HT-29 (cell line): ENCODE data around the gene ACAP2. TPM values are rescaled to one million over a fixed set of nuclear protein-coding genes. Genes with fewer than 3 reads are reported as not detected.
A peak's percentile ranks its signal among the peaks of the same experiment; 100 is the strongest.
"Not testable (repeated sequence)": the region's sequence is repeated elsewhere in the genome, so short reads cannot be mapped to it uniquely, and the experiment has no call there.

Experiments used
- DNase-seq: peaks from one replicate; pipeline ENCODE4 v3.0.0-alpha.2; 2015; ENCODE audit warnings: low spot score
- total RNA-seq: library from RNA; depleted of rRNA; stranded (reverse); fragments of >200 nt; shearing (Covaris generic); gene quantifications from 2 replicates; pipeline ENCODE4 v1.2.3, GENCODE V29; 2014

Gene ACAP2
- total RNA-seq, 1 experiment from 2014 or later = 16.0 TPM

- no peak for DNase-seq
Measured at GRCh38 chr3:195445885-195446284, 3.1 kb upstream of the ACAP2 start.

- no peak for DNase-seq
Measured at GRCh38 chr3:195443391-195443989, 670 bp upstream of the ACAP2 start.

- DNase-seq = peak; percentile 35
Measured at GRCh38 chr3:195441992-195442572, 738 bp downstream of the ACAP2 start.

- DNase-seq = peak; percentile 67
Measured at GRCh38 chr3:195441476-195441991, 1.3 kb downstream of the ACAP2 start.

- no peak for DNase-seq
Measured at GRCh38 chr3:195441051-195441450, 1.8 kb downstream of the ACAP2 start.

- DNase-seq = no peak
Measured at GRCh38 chr3:195440379-195440778, 2.4 kb downstream of the ACAP2 start.

- peak; percentile 72 for DNase-seq
Measured at GRCh38 chr3:195438371-195438770, 4.4 kb downstream of the ACAP2 start.

- no peak for DNase-seq
Measured at GRCh38 chr3:195425849-195426248, 17.0 kb downstream of the ACAP2 start.

- no peak for DNase-seq
Measured at GRCh38 chr3:195423818-195424217, 19.0 kb downstream of the ACAP2 start.

- no peak for DNase-seq
Measured at GRCh38 chr3:195421400-195421799, 21.4 kb downstream of the ACAP2 start.

- no peak for DNase-seq
Measured at GRCh38 chr3:195416795-195417194, 26.0 kb downstream of the ACAP2 start.

GRCh38 chr3:195411836-195412235 lies 31.0 kb downstream of the ACAP2 start:
- DNase-seq = no peak

- DNase-seq = no peak
Measured at GRCh38 chr3:195410546-195410945, 32.3 kb downstream of the ACAP2 start.

- DNase-seq = no peak
Measured at GRCh38 chr3:195407531-195408409, 35.0 kb downstream of the ACAP2 start.

- DNase-seq = no peak
Measured at GRCh38 chr3:195405651-195406050, 37.2 kb downstream of the ACAP2 start.

- no peak for DNase-seq
Measured at GRCh38 chr3:195403841-195404408, 38.9 kb downstream of the ACAP2 start.

GRCh38 chr3:195403244-195403643 lies 39.6 kb downstream of the ACAP2 start:
- no peak for DNase-seq

- no peak for DNase-seq
Measured at GRCh38 chr3:195401943-195402342, 40.9 kb downstream of the ACAP2 start.

- not testable (repeated sequence) for DNase-seq
Measured at GRCh38 chr3:195398460-195398859, 44.4 kb downstream of the ACAP2 start.

GRCh38 chr3:195397524-195397923 lies 45.3 kb downstream of the ACAP2 start:
- DNase-seq = no peak

GRCh38 chr3:195395208-195395816 lies 47.5 kb downstream of the ACAP2 start:
- no peak for DNase-seq

- DNase-seq = no peak
Measured at GRCh38 chr3:195394700-195395099, 48.1 kb downstream of the ACAP2 start.
